Measurements from ENCODE around the gene MOV10. TPM values are rescaled to one million over a fixed set of nuclear protein-coding genes. Genes with fewer than 3 reads are reported as not detected.
"Not testable (repeated sequence)": the region's sequence is repeated elsewhere in the genome, so short reads cannot be mapped to it uniquely, and the experiment has no call there.

MOV10 gene
- total RNA-seq, 1 donor from 2014 or later, result 66.2 TPM

DNA sequence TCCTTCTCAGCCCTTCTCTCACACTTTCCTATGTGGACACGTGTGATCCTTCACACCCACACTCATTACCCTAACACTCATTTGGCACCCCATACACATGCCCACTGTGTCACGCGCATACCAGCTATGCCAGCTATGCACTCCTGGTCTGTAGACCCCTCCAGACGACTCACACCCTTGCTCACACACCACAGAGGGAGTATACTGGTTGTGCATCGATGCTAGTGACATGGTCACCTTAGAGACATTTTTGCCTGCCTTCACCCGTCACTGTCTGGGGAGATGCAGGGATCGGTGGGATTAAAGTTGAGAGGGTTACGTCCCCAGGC is 49.0 kb downstream of the MOV10 start:
- H3K4me1 Mint-ChIP-seq (ENCODE audit: low read depth), result peaks cover 16% of the 10 kb centered on the region
- no peak overlapping the region for H3K27ac Mint-ChIP-seq
- DNase-seq (ENCODE audit: low spot score), result no peak
- H3K9me3 Mint-ChIP-seq, result no peaks in the 10 kb centered on the region
- intact Hi-C loops (cut with micrococcal nuclease), result no loop called here
- H3K27me3 Mint-ChIP-seq (ENCODE audit: insufficient read depth), result peaks cover 22% of the 10 kb centered on the region
- H3K4me3 Mint-ChIP-seq, result no peak overlapping the region
- no peaks in the 10 kb centered on the region for H3K36me3 Mint-ChIP-seq (ENCODE audit: low read depth)

DNA sequence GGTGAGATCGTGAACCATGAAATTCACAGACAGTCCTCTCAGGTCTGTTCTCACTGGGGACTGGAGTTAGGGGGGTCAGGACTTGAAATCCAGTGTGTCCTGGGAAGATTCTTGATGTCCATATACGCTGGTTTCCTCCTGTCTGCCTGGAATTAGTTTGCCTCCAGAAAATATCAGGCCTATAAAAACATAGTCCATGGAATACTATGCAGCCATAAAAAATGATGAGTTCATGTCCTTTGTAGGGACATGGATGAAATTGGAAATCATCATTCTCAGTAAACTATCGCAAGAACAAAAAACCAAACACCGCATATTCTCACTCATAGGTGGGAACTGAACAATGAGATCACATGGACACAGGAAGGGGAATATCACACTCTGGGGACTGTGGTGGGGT is 49.8 kb downstream of the MOV10 start:
- DNase-seq (ENCODE audit: low spot score); H3K36me3 Mint-ChIP-seq (ENCODE audit: low read depth); H3K27ac Mint-ChIP-seq; intact Hi-C loops (cut with micrococcal nuclease); H3K9me3 Mint-ChIP-seq; H3K4me3 Mint-ChIP-seq: not testable (repeated sequence)
- peaks cover 12% of the 10 kb centered on the region for H3K4me1 Mint-ChIP-seq (ENCODE audit: low read depth)
- H3K27me3 Mint-ChIP-seq (ENCODE audit: insufficient read depth), result peaks cover 22% of the 10 kb centered on the region

DNA sequence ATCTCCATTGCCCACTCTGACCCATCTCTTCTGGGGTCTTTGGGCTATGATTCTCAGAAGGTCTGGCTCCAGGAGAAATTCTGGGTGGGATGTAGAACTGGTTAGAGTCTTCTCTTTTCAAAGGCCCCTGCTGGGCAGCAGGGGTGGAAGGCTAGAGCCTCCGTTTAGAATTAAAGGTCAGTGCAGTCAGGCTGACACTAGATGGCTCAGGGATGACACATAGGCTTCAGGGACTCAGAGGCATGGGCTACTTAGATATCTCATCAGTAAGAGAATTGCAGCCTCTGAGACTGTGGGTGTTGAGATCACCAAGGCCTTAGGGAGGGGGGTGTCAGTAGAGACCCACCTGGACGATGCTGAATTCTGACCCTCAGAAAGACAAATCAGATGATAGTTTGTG is 53.3 kb downstream of the MOV10 start:
- no peaks in the 10 kb centered on the region for H3K9me3 Mint-ChIP-seq
- intact Hi-C loops (cut with micrococcal nuclease), result no loop called here
- no peak for DNase-seq (ENCODE audit: low spot score)
- H3K36me3 Mint-ChIP-seq (ENCODE audit: low read depth), result no peaks in the 10 kb centered on the region
- no peak overlapping the region for H3K4me3 Mint-ChIP-seq
- H3K4me1 Mint-ChIP-seq (ENCODE audit: low read depth), result peaks cover 9% of the 10 kb centered on the region
- H3K27ac Mint-ChIP-seq, result no peak overlapping the region
- H3K27me3 Mint-ChIP-seq (ENCODE audit: insufficient read depth), result peaks cover 13% of the 10 kb centered on the region

DNA sequence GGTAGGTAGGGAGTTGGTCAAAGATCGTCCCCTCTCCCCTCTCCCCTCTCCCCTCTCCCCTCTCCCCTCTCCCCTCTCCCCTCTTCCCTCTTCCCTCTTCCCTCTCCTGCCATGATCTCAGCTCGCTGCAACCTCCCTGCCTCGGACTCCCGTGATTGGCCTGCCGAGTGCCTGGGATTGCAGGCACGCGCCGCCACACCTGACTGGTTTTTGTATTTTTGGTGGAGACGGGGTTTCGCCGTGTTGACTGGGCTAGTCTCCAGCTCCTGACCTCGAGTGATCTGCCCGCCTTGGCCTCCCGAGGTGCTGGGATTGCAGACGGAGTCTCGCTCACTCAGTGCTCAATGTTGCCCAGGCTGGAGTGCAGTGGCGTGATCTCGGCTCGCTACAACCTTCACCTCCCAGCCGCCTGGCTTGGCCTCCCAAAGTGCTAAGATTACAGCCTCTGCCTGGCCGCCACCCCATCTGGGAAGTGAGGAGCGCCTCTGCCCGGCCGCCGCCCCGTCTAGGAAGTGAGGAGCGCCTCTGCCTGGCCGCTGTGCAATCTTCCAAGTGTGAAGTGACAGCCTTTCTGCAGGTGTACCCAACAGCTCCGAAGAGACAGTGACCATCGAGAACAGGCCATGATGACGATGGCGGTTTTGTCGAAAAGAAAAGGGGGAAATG is 54.0 kb downstream of the MOV10 start:
- H3K36me3 Mint-ChIP-seq (ENCODE audit: low read depth); H3K4me1 Mint-ChIP-seq (ENCODE audit: low read depth); H3K4me3 Mint-ChIP-seq; DNase-seq (ENCODE audit: low spot score); H3K9me3 Mint-ChIP-seq; H3K27ac Mint-ChIP-seq; intact Hi-C loops (cut with micrococcal nuclease): not testable (repeated sequence)
- H3K27me3 Mint-ChIP-seq (ENCODE audit: insufficient read depth), result peaks cover 13% of the 10 kb centered on the region

DNA sequence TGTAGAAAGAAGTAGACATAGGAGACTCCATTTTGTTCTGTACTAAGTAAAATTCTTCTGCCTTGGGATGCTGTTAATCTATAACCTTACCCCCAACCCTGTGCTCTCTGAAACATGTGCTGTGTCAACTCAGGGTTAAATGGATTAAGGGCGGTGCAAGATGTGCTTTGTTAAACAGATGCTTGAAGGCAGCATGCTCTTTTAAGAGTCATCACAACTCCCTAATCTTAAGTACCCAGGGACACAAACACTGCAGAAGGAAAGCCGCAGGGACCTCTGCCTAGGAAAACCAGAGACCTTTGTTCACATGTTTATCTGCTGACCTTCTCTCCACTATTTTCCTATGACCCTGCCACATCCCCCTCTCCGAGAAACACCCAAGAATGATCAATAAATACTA is 54.6 kb downstream of the MOV10 start:
- H3K36me3 Mint-ChIP-seq (ENCODE audit: low read depth); DNase-seq (ENCODE audit: low spot score); H3K9me3 Mint-ChIP-seq; H3K27ac Mint-ChIP-seq; H3K4me3 Mint-ChIP-seq; intact Hi-C loops (cut with micrococcal nuclease); H3K4me1 Mint-ChIP-seq (ENCODE audit: low read depth): not testable (repeated sequence)
- peaks cover 13% of the 10 kb centered on the region for H3K27me3 Mint-ChIP-seq (ENCODE audit: insufficient read depth)

DNA sequence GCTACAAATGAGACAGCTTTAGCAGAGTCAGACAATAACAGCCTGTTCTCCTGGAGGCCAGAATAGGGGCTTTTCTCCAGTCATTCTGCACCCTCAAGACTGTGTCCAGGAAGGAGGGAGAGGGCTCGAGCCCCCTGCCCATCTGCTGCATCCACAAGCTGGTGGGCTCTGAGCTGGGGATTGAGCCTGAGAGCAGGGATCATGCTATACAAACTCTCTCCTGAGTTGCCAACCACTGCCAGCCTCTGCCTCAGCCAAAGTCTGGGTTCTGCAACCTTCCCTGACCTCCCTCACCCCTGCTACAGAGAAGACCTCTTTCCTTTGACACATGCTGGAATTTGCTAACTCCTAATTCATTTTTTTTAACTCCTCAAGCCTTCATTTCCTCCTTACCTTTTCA is 55.5 kb downstream of the MOV10 start:
- Mint-ChIP-seq H3K4me1 (ENCODE audit: low read depth) (no peaks in the 10 kb centered on the region), H3K9me3 (no peaks in the 10 kb centered on the region), H3K4me3 (no peak overlapping the region), H3K27me3 (ENCODE audit: insufficient read depth) (peaks cover 13% of the 10 kb centered on the region), H3K27ac (no peak overlapping the region), H3K36me3 (ENCODE audit: low read depth) (no peaks in the 10 kb centered on the region)
- intact Hi-C loops (cut with micrococcal nuclease), result no loop called here
- DNase-seq (ENCODE audit: low spot score), result no peak

DNA sequence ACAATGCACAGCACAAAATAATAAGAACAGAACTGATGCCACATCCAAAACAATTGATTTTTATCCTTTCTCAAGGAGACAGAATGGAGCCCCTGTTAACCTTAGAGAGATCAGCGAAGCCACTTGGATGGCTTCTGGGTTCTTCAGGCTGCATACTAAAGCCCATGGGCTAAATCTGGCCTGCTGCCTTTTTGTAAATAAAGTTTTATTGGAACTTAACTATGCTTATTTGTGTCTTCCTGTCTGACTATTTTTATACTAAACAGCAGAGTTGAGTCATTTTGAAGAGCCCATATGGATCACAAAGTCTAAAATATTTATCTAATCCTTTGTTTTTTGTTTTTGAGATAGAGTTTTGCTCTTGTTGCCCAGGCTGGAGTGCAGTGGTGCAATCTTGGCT is 57.0 kb downstream of the MOV10 start:
- no peak for DNase-seq (ENCODE audit: low spot score)
- intact Hi-C loops (cut with micrococcal nuclease), result no loop called here
- Mint-ChIP-seq H3K4me3 (no peak overlapping the region), H3K27ac (no peak overlapping the region), H3K27me3 (ENCODE audit: insufficient read depth) (peaks cover 10% of the 10 kb centered on the region), H3K36me3 (ENCODE audit: low read depth) (no peaks in the 10 kb centered on the region), H3K9me3 (no peaks in the 10 kb centered on the region), H3K4me1 (ENCODE audit: low read depth) (no peaks in the 10 kb centered on the region)

DNA sequence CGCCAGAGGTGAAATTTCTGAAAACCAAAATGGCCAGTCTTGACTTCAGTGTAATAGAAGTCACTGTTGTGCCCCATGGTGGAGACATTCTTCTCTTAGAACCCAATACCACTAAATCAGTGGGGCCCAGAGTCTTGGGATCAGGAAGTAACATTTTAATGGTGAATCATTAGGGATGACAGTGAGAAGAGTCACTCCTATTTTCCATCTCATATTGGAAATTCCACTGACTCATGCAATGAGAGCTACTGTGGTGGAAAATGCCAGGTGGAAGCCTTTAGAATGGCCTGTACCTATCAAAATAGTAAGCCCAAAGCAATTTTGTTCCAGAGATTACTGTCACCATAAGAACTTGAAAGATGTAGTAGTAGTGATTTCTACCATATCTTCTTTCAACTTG is 61.3 kb downstream of the MOV10 start:
- peaks cover 4% of the 10 kb centered on the region for H3K9me3 Mint-ChIP-seq
- peaks cover 2% of the 10 kb centered on the region for H3K36me3 Mint-ChIP-seq (ENCODE audit: low read depth)
- H3K27me3 Mint-ChIP-seq (ENCODE audit: insufficient read depth), result peaks cover 18% of the 10 kb centered on the region
- no peak overlapping the region for H3K4me3 Mint-ChIP-seq
- DNase-seq (ENCODE audit: low spot score), result no peak
- H3K4me1 Mint-ChIP-seq (ENCODE audit: low read depth), result peaks cover 5% of the 10 kb centered on the region
- no peak overlapping the region for H3K27ac Mint-ChIP-seq
- intact Hi-C loops (cut with micrococcal nuclease), result no loop called here

DNA sequence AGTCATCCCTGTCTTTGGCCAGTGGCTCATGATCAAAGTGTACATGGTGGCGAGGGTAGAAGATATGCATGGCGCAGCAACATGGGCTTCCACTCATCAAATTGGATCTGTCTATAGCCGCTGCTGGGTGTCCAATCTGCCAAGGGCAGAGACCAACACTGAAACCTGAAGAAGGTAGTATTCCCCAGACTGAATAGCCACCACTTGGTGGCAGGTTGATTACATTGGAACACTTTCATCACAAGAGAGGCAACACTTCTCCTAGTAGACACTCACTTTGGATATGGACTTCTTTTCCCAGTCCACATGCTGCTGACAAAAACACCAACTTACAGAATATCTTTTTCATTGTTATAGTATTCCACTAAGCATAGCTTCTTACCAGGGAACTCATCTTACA is 63.1 kb downstream of the MOV10 start:
- peaks cover 4% of the 10 kb centered on the region for H3K9me3 Mint-ChIP-seq
- intact Hi-C loops (cut with micrococcal nuclease), result no loop called here
- H3K27ac Mint-ChIP-seq, result no peak overlapping the region
- H3K4me1 Mint-ChIP-seq (ENCODE audit: low read depth), result peaks cover 5% of the 10 kb centered on the region
- peaks cover 2% of the 10 kb centered on the region for H3K36me3 Mint-ChIP-seq (ENCODE audit: low read depth)
- no peak for DNase-seq (ENCODE audit: low spot score)
- no peak overlapping the region for H3K4me3 Mint-ChIP-seq
- H3K27me3 Mint-ChIP-seq (ENCODE audit: insufficient read depth), result peaks cover 33% of the 10 kb centered on the region

DNA sequence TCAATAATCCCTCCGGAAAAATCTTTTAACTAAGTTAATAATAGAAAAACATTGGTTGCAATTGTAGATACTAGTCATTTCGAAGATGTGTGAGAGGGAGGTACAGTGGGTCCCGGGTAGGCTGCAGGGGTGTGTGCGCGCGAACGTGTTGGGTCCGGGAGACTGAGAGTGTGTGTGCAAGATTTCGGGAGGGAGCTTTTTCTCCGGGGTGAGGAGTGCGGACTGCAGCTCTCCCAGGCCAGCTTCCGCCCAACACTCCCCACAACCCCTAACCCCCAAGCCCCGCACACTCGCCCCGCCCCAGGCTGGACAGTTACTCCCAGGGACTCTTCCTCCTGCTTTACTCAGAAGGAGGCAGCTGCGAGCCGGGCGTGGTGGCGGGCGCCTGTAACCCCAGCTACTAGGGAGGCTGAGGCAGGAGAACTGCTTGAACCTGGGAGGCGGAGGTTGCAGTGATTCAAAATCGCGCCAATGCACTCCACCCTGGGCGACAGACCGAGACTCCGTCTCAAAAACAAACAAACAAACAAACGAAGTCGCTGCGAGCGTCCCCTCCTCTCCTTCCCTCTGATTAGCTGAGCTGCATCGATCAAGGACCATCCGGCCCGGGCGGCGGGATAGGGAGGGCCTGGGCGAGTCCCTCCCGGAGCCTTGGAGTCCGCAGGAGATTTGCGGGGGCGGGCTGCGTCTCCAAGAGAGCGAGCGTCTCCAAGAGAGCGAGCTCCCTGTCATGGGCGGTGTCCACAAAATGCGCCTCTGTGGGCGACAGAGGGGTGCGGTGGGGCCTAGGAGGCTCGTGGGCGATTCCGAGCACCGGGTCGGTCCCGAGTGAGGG is 68.9 kb downstream of the MOV10 start:
- peaks cover 62% of the 10 kb centered on the region for H3K27me3 Mint-ChIP-seq (ENCODE audit: insufficient read depth)
- no peak overlapping the region for H3K4me3 Mint-ChIP-seq
- H3K4me1 Mint-ChIP-seq (ENCODE audit: low read depth), result no peaks in the 10 kb centered on the region
- intact Hi-C loops (cut with micrococcal nuclease), result no loop called here
- DNase-seq (ENCODE audit: low spot score), result no peak
- no peaks in the 10 kb centered on the region for H3K36me3 Mint-ChIP-seq (ENCODE audit: low read depth)
- no peak overlapping the region for H3K27ac Mint-ChIP-seq
- H3K9me3 Mint-ChIP-seq, result no peaks in the 10 kb centered on the region

DNA sequence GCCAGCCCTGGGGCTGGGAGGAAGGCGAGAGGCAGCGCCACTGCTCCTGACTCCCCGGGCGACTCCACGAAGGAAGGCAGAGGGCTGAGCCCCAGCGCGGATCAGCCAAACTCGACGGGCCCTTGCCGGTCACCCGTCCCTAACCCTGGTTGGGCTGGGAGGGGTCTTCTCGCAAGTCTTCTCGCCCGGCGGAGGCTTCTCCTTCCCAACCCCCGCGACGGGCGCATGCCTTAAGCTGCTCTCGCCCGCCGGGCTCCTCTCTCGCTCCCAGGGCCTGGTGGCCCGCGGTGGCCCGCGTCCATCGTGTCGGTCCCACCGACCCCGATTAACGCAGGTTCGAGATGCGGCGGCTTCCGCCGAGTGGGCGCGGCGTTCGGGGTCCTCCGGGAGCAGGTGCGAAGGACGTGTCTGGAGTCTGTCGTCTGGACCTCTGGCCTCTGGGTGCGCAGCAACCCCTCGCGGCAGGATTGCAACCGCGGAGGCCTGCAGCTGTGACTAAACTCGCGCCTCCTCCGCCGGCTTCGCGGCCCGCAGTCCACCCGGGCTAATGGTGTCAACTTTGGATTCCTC is 69.6 kb downstream of the MOV10 start:
- Mint-ChIP-seq H3K27me3 (ENCODE audit: insufficient read depth) (peaks cover 59% of the 10 kb centered on the region), H3K27ac (no peak overlapping the region), H3K4me1 (ENCODE audit: low read depth) (no peaks in the 10 kb centered on the region), H3K36me3 (ENCODE audit: low read depth) (no peaks in the 10 kb centered on the region), H3K9me3 (no peaks in the 10 kb centered on the region), H3K4me3 (no peak overlapping the region)
- no peak for DNase-seq (ENCODE audit: low spot score)
- intact Hi-C loops (cut with micrococcal nuclease), result no loop called here

DNA sequence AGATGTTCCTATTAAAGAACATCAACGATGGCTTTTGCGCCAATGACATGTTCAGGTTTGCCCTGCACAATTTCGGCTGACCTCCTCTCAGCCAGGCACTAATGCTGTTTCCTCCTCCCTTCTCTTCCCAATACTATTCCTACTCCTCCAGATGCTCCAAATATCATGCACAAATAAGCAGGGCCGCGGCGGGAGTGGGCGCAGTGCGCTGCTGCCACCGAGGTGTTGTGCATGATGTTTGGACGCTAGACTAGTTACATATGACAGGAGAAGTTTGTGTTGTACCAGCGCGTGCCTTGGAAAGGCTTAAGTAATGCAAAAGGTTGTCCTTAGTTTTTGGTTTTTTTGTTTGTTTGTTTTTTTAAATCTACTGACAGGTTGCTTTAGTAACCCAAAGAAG is 73.9 kb downstream of the MOV10 start:
- peaks cover 35% of the 10 kb centered on the region for H3K27me3 Mint-ChIP-seq (ENCODE audit: insufficient read depth)
- intact Hi-C loops (cut with micrococcal nuclease), result no loop called here
- H3K4me1 Mint-ChIP-seq (ENCODE audit: low read depth), result no peaks in the 10 kb centered on the region
- H3K9me3 Mint-ChIP-seq, result no peaks in the 10 kb centered on the region
- no peak overlapping the region for H3K27ac Mint-ChIP-seq
- H3K36me3 Mint-ChIP-seq (ENCODE audit: low read depth), result no peaks in the 10 kb centered on the region
- no peak for DNase-seq (ENCODE audit: low spot score)
- H3K4me3 Mint-ChIP-seq, result no peak overlapping the region
